Osteoblast (primary cell): Measurements from ENCODE around the gene IGSF5. TPM values are rescaled to one million over a fixed set of nuclear protein-coding genes. Genes with fewer than 3 reads are reported as not detected.

ENCODE experiments used
- DNase-seq: peaks from one replicate; pipeline ENCODE4 v3.0.0; 2011; ENCODE audit warnings: low spot score, mixed read lengths; ENCODE audit not compliant: insufficient read length; ENCODE audit errors: missing footprints
- H2AFZ ChIP-seq: 2 replicates; pipeline ENCODE4 v1.6.0; 2011; ENCODE audit warnings: mild to moderate bottlenecking, low read length
- H3K27ac ChIP-seq: 2 replicates; pipeline ENCODE4 v1.5.1; 2011; ENCODE audit warnings: mild to moderate bottlenecking, low read depth, low read length, moderate library complexity
- H3K27me3 ChIP-seq: 2 replicates; pipeline ENCODE4 v1.6.0; 2012; ENCODE audit warnings: mild to moderate bottlenecking, control low read depth, inconsistent platforms, low read length, moderate library complexity; ENCODE audit not compliant: insufficient read depth
- H3K36me3 ChIP-seq: 2 replicates; pipeline ENCODE4 v1.5.1; 2011; ENCODE audit warnings: mild to moderate bottlenecking, low read length, control low read depth, moderate library complexity; ENCODE audit not compliant: insufficient read depth
- H3K4me1 ChIP-seq: 2 replicates; pipeline ENCODE4 v1.5.1; 2011; ENCODE audit warnings: mild to moderate bottlenecking, low read length, control low read depth, moderate library complexity; ENCODE audit not compliant: insufficient read depth
- H3K4me2 ChIP-seq: 2 replicates; pipeline ENCODE4 v1.6.0; 2011; ENCODE audit warnings: mild to moderate bottlenecking, low read length; ENCODE audit not compliant: insufficient read depth
- H3K4me3 ChIP-seq: fragments of 200-600 bp; sonication (generic); 3 replicates; pipeline ENCODE4 v1.5.1; 2012; ENCODE audit warnings: mild to moderate bottlenecking, low read length, inconsistent platforms; ENCODE audit not compliant: insufficient read depth
- H3K79me2 ChIP-seq: 2 replicates; pipeline ENCODE4 v1.6.0; 2012; ENCODE audit warnings: mild to moderate bottlenecking, low read length, control low read depth, inconsistent platforms; ENCODE audit not compliant: insufficient read depth
- H3K9me3 ChIP-seq: 2 replicates; pipeline ENCODE4 v1.5.1; 2011; ENCODE audit warnings: low read depth, low read length, control low read depth
- H4K20me1 ChIP-seq: 2 replicates; pipeline ENCODE4 v1.6.0; 2012; ENCODE audit warnings: mild to moderate bottlenecking, low read length, control low read depth; ENCODE audit not compliant: insufficient read depth
- CTCF ChIP-seq: IDR thresholded peaks from 2 replicates; pipeline ENCODE4 v1.5.1; 2011; ENCODE audit warnings: mild to moderate bottlenecking, low read depth, low read length, moderate library complexity; ENCODE audit errors: extremely low read depth
- total RNA-seq: library from RNA; depleted of rRNA; stranded (reverse); fragments of >200 nt; gene quantifications from 2 replicates; pipeline ENCODE4 v1.2.3, GENCODE V29; 2012

IGSF5 gene
- total RNA-seq, 1 donor = not detected

DNA sequence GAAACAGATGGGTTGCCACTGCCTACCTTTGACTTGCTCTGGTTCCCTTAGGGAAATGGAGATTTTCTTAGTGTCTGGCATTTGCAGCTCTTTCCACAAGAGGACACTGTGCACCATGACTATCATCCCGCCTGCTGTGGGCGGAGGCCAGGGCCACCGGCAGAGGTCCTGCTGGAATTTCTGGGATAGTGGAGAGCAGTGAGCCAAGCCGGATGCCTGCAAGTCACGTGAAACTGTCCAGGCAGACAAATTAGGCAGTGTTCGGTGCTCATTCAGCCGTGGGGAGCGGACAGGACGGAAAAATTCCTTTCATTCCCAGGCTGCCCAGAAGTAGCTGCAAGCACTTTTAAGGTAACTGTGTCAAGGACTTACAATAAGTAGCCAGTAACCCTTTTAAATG lies 43.4 kb downstream of the IGSF5 start:
- Histone ChIP-seq H3K4me2 (peak overlapping the region; percentile 22), H3K4me1 (no peaks in the 10 kb centered on the region), H3K27me3 (no peaks in the 10 kb centered on the region), H3K4me3 (no peak overlapping the region), H3K36me3 (no peaks in the 10 kb centered on the region), H3K27ac (no peak overlapping the region), H3K9me3 (no peaks in the 10 kb centered on the region), H3K79me2 (no peaks in the 10 kb centered on the region), H4K20me1 (no peaks in the 10 kb centered on the region), H2AFZ (peak overlapping the region; percentile 25)
- peak; percentile 54 for TF ChIP-seq CTCF
- no peak for DNase-seq

GRCh38 chr21:39796466-39796865 lies 51.5 kb downstream of the IGSF5 start:
- Histone ChIP-seq H3K4me3 (no peak overlapping the region), H3K36me3 (no peaks in the 10 kb centered on the region), H3K27ac (no peak overlapping the region), H4K20me1 (no peaks in the 10 kb centered on the region), H3K9me3 (peaks cover 3% of the 10 kb centered on the region), H3K27me3 (no peaks in the 10 kb centered on the region), H3K79me2 (no peaks in the 10 kb centered on the region), H2AFZ (no peak overlapping the region), H3K4me1 (no peaks in the 10 kb centered on the region), H3K4me2 (no peak overlapping the region)
- no peak for TF ChIP-seq CTCF
- no peak for DNase-seq

DNA sequence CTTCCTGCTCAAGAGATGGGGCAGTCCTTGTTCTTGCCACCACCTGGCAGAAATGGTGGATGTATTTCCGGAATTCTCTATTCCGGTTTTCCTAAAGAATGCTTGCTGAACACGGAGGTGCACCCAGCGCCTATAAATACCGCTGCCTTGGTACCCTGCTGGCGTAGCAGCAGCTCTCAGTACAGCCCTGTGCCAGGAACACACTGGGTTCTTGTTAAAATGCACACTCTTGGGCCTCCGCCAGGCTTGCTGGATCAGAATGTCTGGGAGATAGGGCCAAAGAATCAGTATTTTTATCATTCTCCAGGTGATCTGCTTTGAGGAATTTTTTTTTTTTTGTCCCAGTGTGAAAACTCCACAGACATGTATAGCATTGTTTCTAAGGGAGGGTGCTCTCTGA lies 54.2 kb downstream of the IGSF5 start:
- no peak for DNase-seq
- Histone ChIP-seq H3K4me1 (no peaks in the 10 kb centered on the region), H3K4me2 (no peak overlapping the region), H4K20me1 (no peaks in the 10 kb centered on the region), H2AFZ (no peak overlapping the region), H3K27me3 (no peaks in the 10 kb centered on the region), H3K79me2 (no peaks in the 10 kb centered on the region), H3K36me3 (no peaks in the 10 kb centered on the region), H3K27ac (no peak overlapping the region), H3K9me3 (peaks cover 3% of the 10 kb centered on the region), H3K4me3 (no peak overlapping the region)
- no peak for TF ChIP-seq CTCF

- H2AFZ ChIP-seq = no peak overlapping the region
- H4K20me1 ChIP-seq = no peaks in the 10 kb centered on the region
- DNase-seq = no peak
- TF ChIP-seq CTCF = no peak
- no peaks in the 10 kb centered on the region for H3K27me3 ChIP-seq
- H3K4me3 ChIP-seq = no peak overlapping the region
- no peak overlapping the region for H3K27ac ChIP-seq
- H3K4me2 ChIP-seq = no peak overlapping the region
- H3K36me3 ChIP-seq = no peaks in the 10 kb centered on the region
- peaks cover 3% of the 10 kb centered on the region for H3K9me3 ChIP-seq
- H3K79me2 ChIP-seq = no peaks in the 10 kb centered on the region
- no peaks in the 10 kb centered on the region for H3K4me1 ChIP-seq
Observed at GRCh38 chr21:39800311-39800710, 55.3 kb downstream of the IGSF5 start.
